ENCODE data around the gene KCTD12.

DNA sequence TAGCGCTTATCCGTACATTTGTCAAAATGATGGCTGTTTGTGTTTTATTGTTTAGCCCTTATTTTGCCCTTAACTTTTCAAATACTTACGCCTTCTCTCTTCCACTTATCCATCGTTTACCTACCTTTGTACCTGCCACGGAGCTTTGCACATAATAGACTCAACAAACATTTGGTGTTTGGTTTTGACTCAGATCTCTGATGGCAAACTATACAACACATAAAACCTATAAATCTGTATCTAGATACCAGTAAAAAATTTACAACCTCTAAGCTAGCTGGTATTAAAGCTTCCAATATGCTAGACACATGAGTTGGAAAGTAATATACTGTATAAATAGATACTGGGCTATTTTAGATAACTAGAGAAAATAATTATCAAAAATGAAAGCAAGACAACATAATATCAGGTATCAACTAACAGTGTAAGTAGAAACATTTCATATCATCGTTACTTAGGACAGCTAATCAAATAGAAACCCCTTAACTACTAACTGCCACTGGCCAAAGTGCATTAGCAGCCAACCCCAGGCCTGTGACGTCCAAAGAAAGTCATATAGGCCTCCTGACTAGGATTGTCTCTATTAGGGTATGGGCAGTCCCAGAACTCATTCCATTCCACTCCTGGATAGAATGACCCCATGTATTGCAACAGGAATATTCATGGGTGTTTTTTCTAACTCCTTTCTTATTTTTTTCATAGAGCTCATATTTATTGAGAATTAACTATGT, 53.8 kb downstream of the KCTD12 start:
- no peak for TF ChIP-seq CTCF (IDR thresholded peaks at IDR 0.05; ENCODE audit: low read length)
- no peak for TF ChIP-seq EZH2 (optimal IDR thresholded peaks at IDR 0.05; ENCODE audit: low read depth, low read length)
